ENCODE measurements around the gene KCNQ5. TPM values are rescaled to one million over a fixed set of nuclear protein-coding genes. Genes with fewer than 3 reads are reported as not detected.
A peak's percentile ranks its signal among the peaks of the same experiment; 100 is the strongest.

The KCNQ5 gene
- total and polyA plus RNA-seq, 2 of the 8 experiments (the other 6 are each of a cell fraction or from before 2014, with no cell fraction given), result 0.83 to 1.2 TPM

GRCh38 chr6:73180076-73180738, 558.3 kb downstream of the KCNQ5 start:
- Histone ChIP-seq H3K56ac (replicated peaks; ENCODE audit: insufficient read length, low read depth, low read length) (no peak overlapping the region), H3K27ac (ENCODE audit: low read depth, low read length) (no peak overlapping the region), H2AFZ (ENCODE audit: low read length) (no peak overlapping the region), H3K27me3 (replicated peaks in 1 of 4; ENCODE audit: control insufficient read depth in 3 of 4, extremely low read depth in 1 of 4, insufficient read depth in 3 of 4, low read length in 3 of 4) (no peaks in the 10 kb centered on the region), H4K8ac (ENCODE audit: extremely low read depth, insufficient read depth, low read length) (no peak overlapping the region), H2BK5ac (ENCODE audit: low read depth, low read length) (no peak overlapping the region), H3K23me2 (ENCODE audit: low read depth, low read length) (no peaks in the 10 kb centered on the region), H3K79me1 (ENCODE audit: low read depth, low read length) (no peaks in the 10 kb centered on the region), H2BK15ac (ENCODE audit: low read length) (no peak overlapping the region), H4K20me1 (replicated peaks in 1 of 2; ENCODE audit: control insufficient read depth in 1 of 2, insufficient read depth in 2 of 2, low read length in 2 of 2) (no peaks in the 10 kb centered on the region), H3K14ac (ENCODE audit: insufficient read length) (no peak overlapping the region), H3K4me2 (ENCODE audit: insufficient read depth in 1 of 2, low read depth in 2 of 2, low read length in 2 of 2) (no peak overlapping the region), H4K5ac (ENCODE audit: insufficient read length, low read depth, low read length) (no peak overlapping the region), H2BK12ac (ENCODE audit: low read depth, low read length) (no peak overlapping the region), H3K4me1 (replicated peaks in 1 of 4; ENCODE audit: control insufficient read depth in 3 of 4, insufficient read depth in 4 of 4, low read length in 3 of 4) (no peaks in the 10 kb centered on the region), H3K18ac (ENCODE audit: extremely low read depth, low read length) (no peak overlapping the region), H2BK20ac (ENCODE audit: low read length) (no peak overlapping the region), H3K4ac (replicated peaks; ENCODE audit: insufficient read length, low read depth, low read length) (no peak overlapping the region), H3K9ac (replicated peaks in 1 of 4; ENCODE audit: extremely low read depth in 1 of 4, low read depth in 3 of 4, low read length in 3 of 4) (no peak overlapping the region), H4K91ac (replicated peaks; ENCODE audit: insufficient read length, low read length) (no peak overlapping the region), H2BK120ac (replicated peaks; ENCODE audit: low read depth, low read length) (no peak overlapping the region), H3K79me2 (ENCODE audit: control insufficient read depth in 1 of 2, insufficient read depth in 2 of 2, low read length in 2 of 2) (no peaks in the 10 kb centered on the region), H3K9me3 (ENCODE audit: insufficient read depth in 2 of 2, low read depth in 1 of 2, low read length in 1 of 2) (no peaks in the 10 kb centered on the region), H3K36me3 (ENCODE audit: control insufficient read depth in 2 of 4, insufficient read depth in 4 of 4, low read length in 3 of 4) (no peaks in the 10 kb centered on the region), H3K4me3 (ENCODE audit: extremely low read depth in 1 of 4, insufficient read depth in 2 of 4, low read depth in 3 of 4, low read length in 4 of 4) (no peak overlapping the region), H3K23ac (ENCODE audit: insufficient read length) (no peak overlapping the region), H2AK5ac (ENCODE audit: low read depth, low read length) (no peak overlapping the region)
- 81% methylated on average over 6 of the region's 6 CpGs; no CpG with 5 or more reads in 1 of the 2 experiments for WGBS, 2 experiments (ENCODE audit: extremely low coverage in 1 of 2, insufficient coverage in 1 of 2, insufficient read length in 1 of 2, insufficient replicate concordance in 2 of 2, low coverage in 1 of 2, low lambda C conversion rate in 2 of 2, missing lambda C conversion rate in 1 of 2)
- ChIA-PET POLR2A (ENCODE audit: partially characterized antibody) (no interaction called here), CTCF (ENCODE audit: partially characterized antibody) (interaction anchor here (0.7 to 1.8 kb wide), 12 partner anchors 9 to 764 kb away, joined by 3 to 10 read pairs (median 5); no protein-coding TSS in a partner anchor)
- no peak for TF ChIP-seq SP2 (IDR thresholded peaks at IDR 0.05; ENCODE audit: low read length)
- TF ChIP-seq PHF8 (conservative IDR thresholded peaks at IDR 0.05; ENCODE audit: low read depth, low read length), result no peak
- no peak for DNase-seq (ENCODE audit: low read depth in 1 of 2, low spot score in 2 of 2)
- peak; percentile 60 for FAIRE-seq

Measured in H1 (cell line).